ENCODE results near the gene PCDHB6.
"Not testable (repeated sequence)": the region's sequence is repeated elsewhere in the genome, so short reads cannot be mapped to it uniquely, and the experiment has no call there.

The PCDHB6 gene

DNA sequence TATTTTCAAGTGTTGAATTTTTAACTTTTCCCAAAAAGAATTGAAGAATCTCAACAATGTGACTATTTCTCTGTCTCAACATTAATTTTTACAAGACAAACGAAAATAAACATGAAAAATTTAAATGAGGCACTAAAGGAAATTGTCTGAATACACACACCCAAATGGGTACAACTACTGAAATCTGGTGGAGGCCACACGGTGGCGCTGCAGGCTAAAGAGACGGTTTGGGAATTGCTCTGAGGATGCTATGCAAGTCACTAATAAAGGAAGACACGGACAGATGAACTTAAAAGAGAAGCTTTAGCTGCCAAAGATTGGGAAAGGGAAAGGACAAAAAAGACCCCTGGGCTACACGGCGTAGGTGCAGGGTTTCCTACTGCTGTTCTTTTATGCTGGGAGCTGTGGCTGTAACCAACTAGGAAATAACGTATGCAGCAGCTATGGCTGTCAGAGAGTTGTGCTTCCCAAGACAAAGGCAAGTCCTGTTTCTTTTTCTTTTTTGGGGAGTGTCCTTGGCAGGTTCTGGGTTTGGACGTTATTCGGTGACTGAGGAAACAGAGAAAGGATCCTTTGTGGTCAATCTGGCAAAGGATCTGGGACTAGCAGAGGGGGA lies 42.4 kb downstream of the PCDHB6 start, which contains the start of gene PCDHB10:
Gene PCDHB10 (plus strand): TSS at position 244 of the 616 bp plus-strand sequence. CDS start 200 bp downstream, at position 444.
- peak within 1 kb of the TSS; percentile 2; the same call in 1 of the 2 replicates for H3K4me3 ChIP-seq (ENCODE audit: control insufficient read depth, low read depth, low read length)
- DNase-seq (ENCODE audit: low read depth) = no peak
- TF ChIP-seq, protein P1, sequence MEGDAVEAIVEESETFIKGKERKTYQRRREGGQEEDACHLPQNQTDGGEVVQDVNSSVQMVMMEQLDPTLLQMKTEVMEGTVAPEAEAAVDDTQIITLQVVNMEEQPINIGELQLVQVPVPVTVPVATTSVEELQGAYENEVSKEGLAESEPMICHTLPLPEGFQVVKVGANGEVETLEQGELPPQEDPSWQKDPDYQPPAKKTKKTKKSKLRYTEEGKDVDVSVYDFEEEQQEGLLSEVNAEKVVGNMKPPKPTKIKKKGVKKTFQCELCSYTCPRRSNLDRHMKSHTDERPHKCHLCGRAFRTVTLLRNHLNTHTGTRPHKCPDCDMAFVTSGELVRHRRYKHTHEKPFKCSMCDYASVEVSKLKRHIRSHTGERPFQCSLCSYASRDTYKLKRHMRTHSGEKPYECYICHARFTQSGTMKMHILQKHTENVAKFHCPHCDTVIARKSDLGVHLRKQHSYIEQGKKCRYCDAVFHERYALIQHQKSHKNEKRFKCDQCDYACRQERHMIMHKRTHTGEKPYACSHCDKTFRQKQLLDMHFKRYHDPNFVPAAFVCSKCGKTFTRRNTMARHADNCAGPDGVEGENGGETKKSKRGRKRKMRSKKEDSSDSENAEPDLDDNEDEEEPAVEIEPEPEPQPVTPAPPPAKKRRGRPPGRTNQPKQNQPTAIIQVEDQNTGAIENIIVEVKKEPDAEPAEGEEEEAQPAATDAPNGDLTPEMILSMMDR (IDR thresholded peaks at IDR 0.05; ENCODE audit: control insufficient read depth, insufficient read depth, low read depth, low read length, missing control alignments) = peak; percentile 66

DNA sequence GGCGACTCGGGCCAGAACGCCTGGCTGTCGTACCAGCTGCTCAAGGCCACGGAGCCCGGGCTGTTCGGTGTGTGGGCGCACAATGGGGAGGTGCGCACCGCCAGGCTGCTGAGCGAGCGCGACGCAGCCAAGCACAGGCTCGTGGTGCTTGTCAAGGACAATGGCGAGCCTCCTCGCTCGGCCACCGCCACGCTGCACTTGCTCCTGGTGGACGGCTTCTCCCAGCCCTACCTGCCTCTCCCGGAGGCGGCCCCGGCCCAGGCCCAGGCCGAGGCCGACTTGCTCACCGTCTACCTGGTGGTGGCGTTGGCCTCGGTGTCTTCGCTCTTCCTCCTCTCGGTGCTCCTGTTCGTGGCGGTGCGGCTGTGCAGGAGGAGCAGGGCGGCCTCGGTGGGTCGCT lies 44.5 kb downstream of the PCDHB6 start:
- not testable (repeated sequence) for H3K4me3 ChIP-seq (ENCODE audit: control insufficient read depth, low read depth, low read length); DNase-seq (ENCODE audit: low read depth)

DNA sequence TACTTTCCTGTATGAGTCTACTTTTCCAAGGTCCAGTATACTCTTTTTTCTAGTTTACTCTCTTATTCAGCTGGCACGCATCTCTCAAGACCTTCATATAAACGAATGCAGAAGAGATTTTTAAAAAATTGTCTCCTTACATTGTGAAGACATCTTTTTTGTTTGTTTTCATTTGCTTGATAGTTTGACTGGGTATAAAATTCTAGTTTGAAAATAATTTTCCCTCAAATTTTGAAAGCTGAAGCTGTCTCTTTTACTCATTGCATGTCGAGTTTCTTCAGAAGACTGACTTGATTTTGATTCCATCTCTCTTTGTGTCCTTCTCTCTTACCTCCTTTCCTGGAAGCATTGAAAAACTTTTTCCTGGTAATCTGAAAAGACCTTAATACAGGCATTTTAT lies 46.5 kb downstream of the PCDHB6 start:
- TF ChIP-seq, protein P1 (IDR thresholded peaks at IDR 0.05; ENCODE audit: control insufficient read depth, insufficient read depth, low read depth, low read length, missing control alignments) = no peak
- DNase-seq (ENCODE audit: low read depth) = no peak
- no peak overlapping the region for H3K4me3 ChIP-seq (ENCODE audit: control insufficient read depth, low read depth, low read length)

DNA sequence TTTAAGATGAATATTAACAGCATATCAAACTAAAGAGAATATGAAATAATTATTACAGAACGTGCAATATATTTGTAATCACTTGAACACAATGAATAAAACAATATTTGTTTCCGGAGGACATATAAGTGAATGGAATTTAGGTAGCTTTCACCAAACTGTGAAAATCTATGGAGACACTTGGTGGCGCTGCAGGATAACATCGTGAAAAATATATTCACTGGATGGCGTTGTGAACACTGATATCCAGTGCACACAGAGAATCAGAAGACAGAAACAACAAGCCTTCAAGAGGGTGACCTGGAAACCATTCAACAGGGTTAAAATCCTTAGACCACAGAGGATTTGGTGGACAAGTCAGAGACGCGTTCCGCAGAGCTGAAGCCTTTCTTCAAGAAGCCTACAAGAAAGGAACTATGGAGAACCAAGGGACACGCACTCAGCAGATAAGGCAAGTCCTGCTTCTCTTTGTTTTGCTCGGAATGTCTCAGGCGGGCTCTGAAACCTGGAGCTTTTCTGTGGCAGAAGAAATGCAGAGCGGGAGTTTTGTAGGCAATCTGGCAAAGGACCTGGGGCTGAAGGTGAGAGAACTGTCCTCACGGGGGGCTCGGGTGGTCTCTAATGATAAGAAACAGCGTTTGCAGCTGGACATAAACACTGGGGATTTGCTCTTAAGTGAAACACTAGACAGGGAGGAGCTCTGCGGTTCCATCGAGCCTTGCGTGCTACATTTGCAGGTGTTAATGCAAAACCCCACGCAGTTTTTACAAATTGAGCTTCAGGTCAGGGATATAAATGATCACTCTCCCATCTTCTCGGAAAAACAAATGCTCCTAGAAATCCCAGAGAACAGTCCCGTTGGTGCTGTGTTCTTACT lies 49.7 kb downstream of the PCDHB6 start, which contains the start of gene PCDHB11:
Gene PCDHB11 (plus strand): TSS at position 269 of the 877 bp plus-strand sequence. CDS start 148 bp downstream, at position 417.
- TF ChIP-seq, protein P1 (IDR thresholded peaks at IDR 0.05; ENCODE audit: control insufficient read depth, insufficient read depth, low read depth, low read length, missing control alignments) = peak; percentile 38
- H3K4me3 ChIP-seq (ENCODE audit: control insufficient read depth, low read depth, low read length) = peak within 1 kb of the TSS; percentile 21
- DNase-seq (ENCODE audit: low read depth) = no peak

DNA sequence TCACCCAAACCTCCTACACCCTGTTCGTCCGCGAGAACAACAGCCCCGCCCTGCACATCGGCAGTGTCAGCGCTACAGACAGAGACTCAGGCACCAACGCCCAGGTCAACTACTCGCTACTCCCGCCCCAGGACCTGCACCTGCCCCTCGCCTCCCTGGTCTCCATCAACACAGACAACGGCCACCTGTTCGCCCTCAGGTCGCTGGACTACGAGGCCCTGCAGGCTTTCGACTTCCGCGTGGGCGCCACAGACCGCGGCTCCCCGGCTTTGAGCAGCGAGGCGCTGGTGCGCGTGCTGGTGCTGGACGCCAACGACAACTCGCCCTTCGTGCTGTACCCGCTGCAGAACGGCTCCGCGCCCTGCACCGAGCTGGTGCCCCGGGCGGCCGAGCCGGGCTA lies 51.3 kb downstream of the PCDHB6 start:
- not testable (repeated sequence) for DNase-seq (ENCODE audit: low read depth); H3K4me3 ChIP-seq (ENCODE audit: control insufficient read depth, low read depth, low read length)

DNA sequence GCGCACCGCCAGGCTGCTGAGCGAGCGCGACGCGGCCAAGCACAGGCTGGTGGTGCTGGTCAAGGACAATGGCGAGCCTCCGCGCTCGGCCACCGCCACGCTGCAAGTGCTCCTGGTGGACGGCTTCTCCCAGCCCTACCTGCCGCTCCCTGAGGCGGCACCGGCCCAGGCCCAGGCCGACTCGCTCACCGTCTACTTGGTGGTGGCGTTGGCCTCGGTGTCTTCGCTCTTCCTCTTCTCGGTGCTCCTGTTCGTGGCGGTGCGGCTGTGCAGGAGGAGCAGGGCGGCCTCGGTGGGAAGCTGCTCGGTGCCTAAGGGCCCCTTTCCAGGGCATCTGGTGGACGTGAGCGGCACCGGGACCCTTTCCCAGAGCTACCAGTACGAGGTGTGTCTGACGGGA lies 51.8 kb downstream of the PCDHB6 start:
- not testable (repeated sequence) for H3K4me3 ChIP-seq (ENCODE audit: control insufficient read depth, low read depth, low read length); DNase-seq (ENCODE audit: low read depth)
